SU-DHL-6 (cell line): ENCODE measurements around the gene SNX13.

Experiments
- H2AFZ ChIP-seq: fragments of 200-600 bp; sonication (generic); 2 replicates; pipeline ENCODE4 v1.6.1; 2014; ENCODE audit warnings: low read depth, mild to moderate bottlenecking, moderate library complexity, mixed read lengths, antibody characterized with exemption, low read length; ENCODE audit not compliant: severe bottlenecking
- H3F3A ChIP-seq: fragments of 200-600 bp; shearing (Covaris generic); 2 replicates; pipeline ENCODE4 v1.6.0; 2016; ENCODE audit warnings: antibody characterized with exemption, mild to moderate bottlenecking; ENCODE audit not compliant: insufficient read depth
- H3K27ac ChIP-seq: fragments of 200-600 bp; sonication (generic); 2 replicates; pipeline ENCODE4 v1.5.1; 2016; ENCODE audit warnings: low read depth, mild to moderate bottlenecking, low read length, moderate library complexity, mixed read lengths
- H3K27me3 ChIP-seq: fragments of 200-600 bp; sonication (generic), shearing (Covaris generic); 2 replicates; pipeline ENCODE4 v1.6.0; 2014; ENCODE audit warnings: mild to moderate bottlenecking, low read length
- H3K36me3 ChIP-seq: fragments of 200-600 bp; sonication (generic); 2 replicates; pipeline ENCODE4 v1.6.1; 2014; ENCODE audit warnings: mild to moderate bottlenecking, low read length, mixed read lengths
- H3K4me2 ChIP-seq: fragments of 300-600, 200-600 bp; shearing (Covaris generic), sonication (generic); 2 replicates; pipeline ENCODE4 v1.6.0; 2014; ENCODE audit warnings: low read length, low read depth, mild to moderate bottlenecking; ENCODE audit not compliant: poor library complexity, severe bottlenecking
- H3K4me3 ChIP-seq: fragments of 200-600 bp; sonication (generic); 2 replicates; pipeline ENCODE4 v1.5.1; 2014; ENCODE audit warnings: antibody characterized with exemption, low read length, mild to moderate bottlenecking, mixed read lengths; ENCODE audit not compliant: insufficient read depth, poor library complexity, severe bottlenecking
- H3K79me2 ChIP-seq: fragments of 200-600 bp; sonication (generic); 2 replicates; pipeline ENCODE4 v1.6.1; 2014; ENCODE audit warnings: mild to moderate bottlenecking, low read length, moderate library complexity; ENCODE audit not compliant: insufficient read depth
- H3K9ac ChIP-seq: fragments of 200-600 bp; sonication (generic); 2 replicates; pipeline ENCODE4 v1.7.0; 2014; ENCODE audit warnings: mild to moderate bottlenecking, low read length
- H3K9me2 ChIP-seq: fragments of 200-600 bp; sonication (generic); replicated peaks from 2 replicates; pipeline ENCODE4 v1.6.1; 2014; ENCODE audit warnings: low read length; ENCODE audit not compliant: insufficient read depth
- H3K9me3 ChIP-seq: fragments of 200-600 bp; sonication (generic); 2 replicates; pipeline ENCODE4 v1.6.1; 2014; ENCODE audit warnings: low read length, mixed read lengths; ENCODE audit not compliant: insufficient read depth
- H4K20me1 ChIP-seq: fragments of 200-600 bp; sonication (generic); 2 replicates; pipeline ENCODE4 v1.6.1; 2014; ENCODE audit warnings: low read depth, mild to moderate bottlenecking, antibody characterized with exemption, low read length, moderate library complexity, mixed read lengths
- EZH2phosphoT487 ChIP-seq: fragments of 200-600 bp; sonication (generic), shearing (Covaris generic); conservative IDR thresholded peaks from 2 replicates; pipeline ENCODE4 v1.6.1; 2018; ENCODE audit warnings: mild to moderate bottlenecking, antibody characterized with exemption, low read length, moderate library complexity, mixed read lengths
- TF ChIP-seq, protein P1 (sequence below): fragments of 200-600 bp; sonication (generic); IDR thresholded peaks from one replicate; pipeline ENCODE4 v1.5.1; 2017; ENCODE audit warnings: antibody characterized with exemption, mild to moderate bottlenecking, low read length, moderate library complexity; ENCODE audit not compliant: insufficient read depth, poor library complexity, severe bottlenecking

Gene SNX13, protein sequence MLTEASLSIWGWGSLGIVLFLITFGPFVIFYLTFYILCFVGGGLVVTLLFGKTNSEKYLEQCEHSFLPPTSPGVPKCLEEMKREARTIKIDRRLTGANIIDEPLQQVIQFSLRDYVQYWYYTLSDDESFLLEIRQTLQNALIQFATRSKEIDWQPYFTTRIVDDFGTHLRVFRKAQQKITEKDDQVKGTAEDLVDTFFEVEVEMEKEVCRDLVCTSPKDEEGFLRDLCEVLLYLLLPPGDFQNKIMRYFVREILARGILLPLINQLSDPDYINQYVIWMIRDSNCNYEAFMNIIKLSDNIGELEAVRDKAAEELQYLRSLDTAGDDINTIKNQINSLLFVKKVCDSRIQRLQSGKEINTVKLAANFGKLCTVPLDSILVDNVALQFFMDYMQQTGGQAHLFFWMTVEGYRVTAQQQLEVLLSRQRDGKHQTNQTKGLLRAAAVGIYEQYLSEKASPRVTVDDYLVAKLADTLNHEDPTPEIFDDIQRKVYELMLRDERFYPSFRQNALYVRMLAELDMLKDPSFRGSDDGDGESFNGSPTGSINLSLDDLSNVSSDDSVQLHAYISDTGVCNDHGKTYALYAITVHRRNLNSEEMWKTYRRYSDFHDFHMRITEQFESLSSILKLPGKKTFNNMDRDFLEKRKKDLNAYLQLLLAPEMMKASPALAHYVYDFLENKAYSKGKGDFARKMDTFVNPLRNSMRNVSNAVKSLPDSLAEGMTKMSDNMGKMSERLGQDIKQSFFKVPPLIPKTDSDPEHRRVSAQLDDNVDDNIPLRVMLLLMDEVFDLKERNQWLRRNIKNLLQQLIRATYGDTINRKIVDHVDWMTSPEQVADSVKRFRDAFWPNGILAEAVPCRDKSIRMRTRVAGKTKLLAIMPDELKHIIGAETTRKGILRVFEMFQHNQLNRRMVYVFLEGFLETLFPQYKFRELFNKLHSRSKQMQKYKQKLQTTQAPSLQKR

DNA sequence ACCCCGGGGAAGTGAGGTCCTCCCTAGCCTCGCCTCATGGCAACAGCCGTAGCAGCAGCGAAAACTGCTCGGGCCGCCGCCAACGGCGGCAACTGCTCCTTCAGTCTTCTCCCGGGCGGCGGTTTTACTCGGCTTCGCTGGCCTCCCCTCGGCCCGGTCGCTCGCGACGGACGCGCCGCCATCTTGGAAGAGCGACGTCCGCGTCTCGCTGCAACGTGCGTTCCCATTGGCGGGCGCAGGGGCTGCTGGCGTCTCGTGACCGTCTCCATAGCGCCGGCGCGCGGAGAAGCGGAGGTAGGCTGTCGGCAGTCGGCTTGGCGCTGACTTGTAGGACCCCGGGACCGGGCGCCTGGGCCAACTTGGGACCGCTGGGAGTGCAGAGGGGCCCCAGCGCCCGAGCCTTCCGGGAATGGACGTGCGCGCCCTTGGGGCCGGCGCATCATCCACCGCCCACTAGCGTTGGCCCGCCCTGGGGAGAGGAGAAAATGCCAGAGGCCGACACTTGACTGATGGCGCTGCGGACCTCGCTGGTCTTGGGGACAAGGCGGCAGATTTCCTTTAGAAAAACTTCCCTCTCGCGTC lies at the start of gene SNX13:
SNX13 (minus strand) TSS at position 193 of the 582 bp plus-strand sequence. CDS start 199 bp downstream, outside the sequence.
- H3K27ac ChIP-seq: peak within 1 kb of the TSS; percentile 25; the same call in 1 of the 2 replicates
- peak within 1 kb of the TSS; percentile 72 for H3K4me3 ChIP-seq
- H4K20me1 ChIP-seq: no peaks in the 10 kb centered on the region
- H3K79me2 ChIP-seq: peaks cover 28% of the 10 kb centered on the region; the same call in 1 of the 2 replicates
- peak within 1 kb of the TSS; percentile 78 for H3K4me2 ChIP-seq
- no peaks in the 10 kb centered on the region for H3K27me3 ChIP-seq
- no peaks in the 10 kb centered on the region for H3F3A ChIP-seq
- H3K9ac ChIP-seq: peak within 1 kb of the TSS; percentile 78
- TF ChIP-seq, protein P1, sequence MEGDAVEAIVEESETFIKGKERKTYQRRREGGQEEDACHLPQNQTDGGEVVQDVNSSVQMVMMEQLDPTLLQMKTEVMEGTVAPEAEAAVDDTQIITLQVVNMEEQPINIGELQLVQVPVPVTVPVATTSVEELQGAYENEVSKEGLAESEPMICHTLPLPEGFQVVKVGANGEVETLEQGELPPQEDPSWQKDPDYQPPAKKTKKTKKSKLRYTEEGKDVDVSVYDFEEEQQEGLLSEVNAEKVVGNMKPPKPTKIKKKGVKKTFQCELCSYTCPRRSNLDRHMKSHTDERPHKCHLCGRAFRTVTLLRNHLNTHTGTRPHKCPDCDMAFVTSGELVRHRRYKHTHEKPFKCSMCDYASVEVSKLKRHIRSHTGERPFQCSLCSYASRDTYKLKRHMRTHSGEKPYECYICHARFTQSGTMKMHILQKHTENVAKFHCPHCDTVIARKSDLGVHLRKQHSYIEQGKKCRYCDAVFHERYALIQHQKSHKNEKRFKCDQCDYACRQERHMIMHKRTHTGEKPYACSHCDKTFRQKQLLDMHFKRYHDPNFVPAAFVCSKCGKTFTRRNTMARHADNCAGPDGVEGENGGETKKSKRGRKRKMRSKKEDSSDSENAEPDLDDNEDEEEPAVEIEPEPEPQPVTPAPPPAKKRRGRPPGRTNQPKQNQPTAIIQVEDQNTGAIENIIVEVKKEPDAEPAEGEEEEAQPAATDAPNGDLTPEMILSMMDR: no peak
- no peak for TF ChIP-seq EZH2phosphoT487
- no peaks in the 10 kb centered on the region for H3K36me3 ChIP-seq
- H3K9me3 ChIP-seq: no peaks in the 10 kb centered on the region
- no peaks in the 10 kb centered on the region for H3K9me2 ChIP-seq
- peak within 1 kb of the TSS; percentile 97 for H2AFZ ChIP-seq

DNA sequence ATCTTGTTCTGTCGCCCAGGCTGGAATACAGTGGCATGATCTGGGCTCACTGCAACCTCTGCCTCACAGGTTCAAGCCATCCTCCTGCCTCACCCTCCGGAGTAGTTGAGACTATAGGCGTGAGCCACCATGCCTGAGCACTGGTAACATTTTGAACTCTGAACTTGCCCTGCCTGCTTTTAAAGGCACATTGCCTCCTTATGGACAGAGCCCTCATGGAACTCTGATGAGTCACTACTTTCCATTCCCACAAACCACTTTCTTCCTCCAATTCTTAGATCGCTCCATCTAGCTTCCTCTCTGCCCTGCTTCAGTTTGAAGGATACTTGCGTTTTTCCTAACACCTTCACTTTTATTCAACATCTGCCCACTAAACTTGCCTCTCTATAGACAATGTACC lies 49.3 kb upstream of the SNX13 start:
- H3K9me2 ChIP-seq: no peaks in the 10 kb centered on the region
- no peaks in the 10 kb centered on the region for H3K79me2 ChIP-seq
- no peaks in the 10 kb centered on the region for H4K20me1 ChIP-seq
- no peaks in the 10 kb centered on the region for H3K36me3 ChIP-seq
- H3K27ac ChIP-seq: no peak overlapping the region
- H3K4me3 ChIP-seq: no peak overlapping the region
- no peaks in the 10 kb centered on the region for H3F3A ChIP-seq
- no peak overlapping the region for H3K4me2 ChIP-seq
- no peak overlapping the region for H2AFZ ChIP-seq
- TF ChIP-seq, protein P1: no peak
- no peak for TF ChIP-seq EZH2phosphoT487
- H3K9me3 ChIP-seq: no peaks in the 10 kb centered on the region
- no peak overlapping the region for H3K9ac ChIP-seq
- H3K27me3 ChIP-seq: no peaks in the 10 kb centered on the region

DNA sequence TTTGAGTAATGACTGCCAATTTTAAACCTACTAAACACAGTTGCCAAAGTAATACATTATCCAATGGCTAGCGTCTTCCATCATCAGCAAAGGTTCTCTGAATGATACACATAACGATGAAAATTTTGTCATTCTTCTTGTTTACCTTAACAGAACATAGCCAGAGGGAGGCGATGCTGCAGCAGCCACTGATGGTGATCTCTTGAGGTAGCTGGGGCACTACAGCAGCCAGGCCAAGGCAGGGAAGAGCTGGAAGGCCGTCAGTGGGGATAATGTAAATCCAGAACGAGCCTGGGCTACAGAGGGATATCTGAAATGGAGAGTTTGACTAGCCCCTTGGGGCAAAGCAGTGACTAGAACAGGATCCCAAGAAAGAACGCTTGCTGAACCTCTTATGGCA lies 48.6 kb upstream of the SNX13 start:
- no peak overlapping the region for H3K4me3 ChIP-seq
- no peak overlapping the region for H3K9ac ChIP-seq
- no peak overlapping the region for H3K4me2 ChIP-seq
- H3K9me2 ChIP-seq: no peaks in the 10 kb centered on the region
- no peaks in the 10 kb centered on the region for H4K20me1 ChIP-seq
- no peaks in the 10 kb centered on the region for H3K79me2 ChIP-seq
- no peaks in the 10 kb centered on the region for H3K9me3 ChIP-seq
- no peaks in the 10 kb centered on the region for H3K27me3 ChIP-seq
- TF ChIP-seq, protein P1: no peak
- TF ChIP-seq EZH2phosphoT487: no peak
- H3K27ac ChIP-seq: no peak overlapping the region
- H2AFZ ChIP-seq: no peak overlapping the region
- no peaks in the 10 kb centered on the region for H3F3A ChIP-seq
- no peaks in the 10 kb centered on the region for H3K36me3 ChIP-seq
